NCI-H2196 (cell line): ENCODE data around the gene SMIM41.

Experiments used
- DNase-seq: peaks from one replicate; lab custom pipeline; 2025; ENCODE audit not compliant: unreplicated experiment; lab: John Stamatoyannopoulos, UW

The SMIM41 gene

DNA sequence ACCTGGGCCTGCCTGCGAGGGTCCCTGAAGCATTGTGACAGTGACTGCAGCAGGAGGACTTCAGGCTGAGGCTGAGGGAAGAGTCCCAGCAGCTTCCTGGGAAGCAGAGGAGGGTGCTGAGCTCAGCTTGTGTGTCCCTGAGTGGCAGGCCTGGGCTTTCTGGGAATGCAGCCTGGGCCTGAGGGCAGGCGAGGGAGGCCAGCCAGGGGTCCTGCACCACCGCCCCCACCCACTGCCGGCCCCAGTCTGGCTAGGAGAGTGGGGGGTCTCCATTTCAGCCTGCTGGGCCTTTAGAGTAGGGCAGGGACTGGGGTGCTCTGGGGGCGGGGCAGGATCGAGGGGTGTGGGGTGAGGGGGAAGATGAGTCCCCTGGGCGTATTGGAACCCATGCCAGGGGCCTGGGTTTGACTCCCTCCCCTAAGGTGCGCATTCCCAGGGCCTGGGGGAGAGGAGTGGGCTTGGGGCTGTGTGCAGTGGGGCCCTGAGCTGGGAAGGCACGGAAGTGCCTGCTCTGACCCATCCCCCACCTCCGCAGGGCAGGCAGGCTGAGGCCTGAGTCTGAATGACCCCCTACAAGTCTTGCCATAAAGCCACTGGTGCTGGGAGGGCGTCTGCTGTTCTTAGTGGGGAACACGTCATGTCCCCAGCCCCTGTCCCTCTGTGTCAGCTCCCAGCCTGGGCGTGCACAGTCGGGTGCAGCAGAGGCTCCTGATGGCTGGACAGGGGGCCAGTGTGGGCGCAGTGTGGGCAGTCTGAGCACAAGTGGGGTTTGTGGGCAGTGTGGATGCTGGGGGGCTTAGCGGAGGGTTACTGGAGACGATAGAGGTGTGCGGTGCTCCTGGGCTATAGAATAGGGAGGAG, 66.0 kb downstream of the SMIM41 start:
- no peak for DNase-seq

DNA sequence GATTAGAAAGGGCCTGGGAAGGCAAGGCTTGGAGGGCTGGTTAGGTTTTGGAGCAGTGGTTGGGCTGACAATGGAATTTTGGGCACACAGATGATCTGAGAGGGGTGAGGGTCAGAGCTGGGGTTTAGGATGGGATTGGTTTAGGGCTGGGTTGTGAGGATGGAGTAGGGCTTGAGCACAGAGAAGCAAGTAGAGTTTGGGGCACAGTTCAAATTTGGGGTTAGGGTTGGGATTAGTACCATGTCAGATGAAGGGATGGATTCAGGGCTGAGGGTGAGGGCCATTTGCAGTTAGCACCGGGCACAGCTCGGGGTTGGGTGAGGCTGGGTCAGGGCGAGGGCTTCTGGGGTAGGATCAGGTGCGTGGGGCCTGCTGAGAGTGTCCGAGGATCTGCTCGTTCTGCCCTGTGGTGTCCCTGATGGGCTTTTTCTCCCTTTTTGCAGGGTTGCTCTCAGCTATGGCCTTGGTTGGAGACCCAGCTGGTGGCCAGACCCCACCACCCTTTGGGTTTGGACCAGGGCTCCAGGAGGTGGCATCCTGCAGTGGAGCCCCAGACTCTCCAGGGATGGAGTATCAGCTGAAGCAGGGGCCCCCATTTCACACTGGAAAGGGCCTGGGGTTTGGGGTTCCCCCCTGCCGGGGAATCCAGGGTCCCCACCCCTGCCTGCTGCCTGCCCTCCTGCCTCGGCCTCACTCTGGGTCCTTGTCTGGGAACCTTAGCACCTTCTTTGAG, 66.8 kb downstream of the SMIM41 start:
- no peak for DNase-seq

- no peak for DNase-seq
Observed at GRCh38 chr12:52146822-52147366, 67.4 kb downstream of the SMIM41 start.

DNA sequence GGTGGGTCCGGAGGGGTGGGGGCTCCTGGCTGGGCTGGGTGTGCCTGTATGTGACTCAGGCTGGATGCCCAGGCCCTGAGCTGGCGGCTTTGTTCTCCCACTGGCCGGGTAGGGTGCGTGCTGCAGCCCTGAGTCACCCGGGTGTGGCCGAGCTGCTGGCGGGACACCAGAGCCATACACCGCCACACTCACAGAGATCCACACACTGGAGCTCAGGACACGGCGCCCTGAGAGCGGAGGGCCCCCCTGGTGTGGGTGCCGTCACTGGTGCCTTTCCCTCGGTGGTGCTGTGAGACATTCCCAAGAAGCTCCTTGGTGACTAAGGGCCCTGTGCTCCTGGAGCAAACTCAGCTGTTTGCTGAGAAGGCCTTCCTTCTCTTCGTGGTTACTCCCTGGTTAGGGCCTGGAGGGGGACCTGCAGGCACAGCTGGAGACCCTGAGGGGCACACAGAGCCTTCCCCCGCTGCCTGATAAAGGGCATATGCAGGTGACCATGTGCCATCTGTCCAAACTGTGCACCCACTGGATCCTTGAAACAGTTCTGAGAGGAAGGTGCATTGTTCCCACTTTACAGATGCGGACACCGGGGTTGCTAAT, 68.0 kb downstream of the SMIM41 start:
- DNase-seq: peak; percentile 14

DNA sequence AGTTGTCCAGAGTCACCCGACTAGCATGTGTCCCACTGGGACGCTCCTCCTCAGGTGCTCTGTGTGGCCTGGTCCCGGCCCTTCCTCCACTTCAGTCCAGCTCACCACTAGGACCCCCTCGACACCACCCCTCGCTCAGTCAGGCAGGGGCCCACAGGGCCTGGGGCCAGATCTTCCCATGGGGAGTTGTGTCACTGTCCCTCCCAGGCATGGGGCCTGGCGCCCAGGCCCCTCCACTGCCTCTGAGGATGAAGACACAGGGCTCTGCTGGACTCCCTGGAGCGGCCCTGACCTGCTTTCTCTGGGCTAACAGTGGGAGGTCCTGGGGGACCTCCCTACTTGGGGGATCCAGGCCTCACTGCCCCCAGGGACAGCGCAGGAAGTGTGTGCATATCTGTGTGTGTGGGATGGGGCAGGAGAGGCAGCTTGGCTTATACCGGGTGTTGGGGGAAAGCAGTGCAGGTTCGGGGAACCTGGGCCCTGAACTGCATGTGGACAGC, 68.5 kb downstream of the SMIM41 start:
- no peak for DNase-seq

DNA sequence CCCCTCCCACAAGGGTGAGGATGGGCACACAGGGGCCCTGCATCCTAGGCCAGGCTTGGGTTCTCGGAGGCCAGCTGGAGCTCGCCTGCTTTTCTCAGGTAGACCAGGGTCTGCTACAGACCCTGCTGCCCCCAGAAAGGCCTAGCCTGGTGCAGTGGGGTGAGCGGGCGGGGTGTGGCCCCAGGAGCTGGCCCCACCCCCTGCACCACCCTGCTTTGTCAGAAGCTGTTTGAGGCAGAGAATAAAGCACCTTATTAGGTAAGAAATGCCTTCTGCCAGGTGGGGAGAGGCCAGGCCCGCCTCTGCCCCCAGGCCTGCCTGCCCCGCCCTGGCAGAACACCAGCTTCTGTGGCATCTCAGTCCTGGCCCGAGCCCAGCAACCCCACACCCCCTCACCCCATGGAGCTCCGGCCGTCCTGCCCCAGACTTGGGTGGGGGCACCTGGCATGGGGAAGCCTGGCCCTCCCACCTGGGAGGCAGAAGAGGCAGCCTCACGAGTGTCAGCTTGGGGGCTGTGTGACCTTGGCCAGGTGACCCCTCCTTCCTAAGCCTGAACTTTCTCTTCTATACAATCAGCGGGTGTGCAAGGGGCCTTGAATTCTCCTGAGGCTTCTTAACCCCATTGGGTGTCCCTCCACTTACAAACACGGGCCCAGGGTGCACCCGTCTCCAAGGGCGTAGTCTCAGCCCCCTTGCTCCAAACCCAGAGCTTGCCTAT, 69.1 kb downstream of the SMIM41 start:
- DNase-seq: peak; percentile 51

DNA sequence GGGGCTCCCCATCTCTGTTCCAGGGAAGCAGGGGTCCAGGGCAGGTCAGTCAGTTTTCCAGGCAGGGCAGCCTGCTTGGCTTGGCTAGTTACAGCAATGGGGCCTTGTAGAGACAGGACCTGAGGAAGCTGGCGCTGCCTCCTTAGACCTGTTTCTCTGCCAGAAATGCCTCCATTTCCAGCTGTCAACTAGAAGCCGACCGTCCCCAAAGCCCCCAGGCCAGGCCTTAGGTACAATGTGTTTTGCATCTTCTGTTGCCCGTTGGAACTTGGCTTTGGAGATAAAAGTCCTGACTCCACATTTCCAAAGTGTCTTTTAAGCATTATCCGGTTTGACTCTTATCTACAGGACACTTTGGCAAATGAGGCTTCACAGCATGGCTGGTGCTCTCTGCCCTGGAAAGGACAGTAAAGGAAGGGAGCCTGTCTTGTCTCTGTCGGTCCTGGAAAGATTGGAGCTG, 69.7 kb downstream of the SMIM41 start:
- DNase-seq: no peak

DNA sequence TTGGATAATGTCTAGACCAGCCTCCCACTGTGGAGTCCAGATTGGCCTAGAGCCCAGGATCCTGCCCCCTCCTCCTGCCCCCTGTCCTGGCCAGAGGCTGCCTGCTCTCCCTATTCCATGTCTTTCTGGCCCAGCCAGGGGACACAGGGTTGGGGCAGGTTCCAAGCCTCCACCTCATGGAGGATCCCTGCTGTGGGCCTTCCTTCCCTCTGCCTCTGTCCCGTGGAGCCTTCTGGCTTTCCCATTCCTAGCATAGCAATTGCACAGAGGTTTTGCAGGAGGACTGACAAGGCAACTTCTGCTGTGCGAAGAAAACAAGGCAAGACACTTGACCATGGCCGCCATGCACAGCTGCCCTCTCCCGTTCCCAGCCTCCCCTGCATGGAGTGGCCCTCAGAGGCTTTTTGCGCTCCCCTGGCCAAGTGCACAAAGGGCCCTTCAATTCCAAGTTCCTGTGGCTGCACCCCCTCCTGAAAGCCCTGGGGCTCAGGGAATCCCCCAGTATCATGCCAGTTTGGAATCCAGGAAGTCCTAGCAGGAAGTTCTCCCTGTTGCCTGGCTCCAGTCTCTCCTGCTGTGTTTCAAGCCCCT, 70.2 kb downstream of the SMIM41 start:
- no peak for DNase-seq

- no peak for DNase-seq
Observed at GRCh38 chr12:52151153-52151836, 71.8 kb downstream of the SMIM41 start.

DNA sequence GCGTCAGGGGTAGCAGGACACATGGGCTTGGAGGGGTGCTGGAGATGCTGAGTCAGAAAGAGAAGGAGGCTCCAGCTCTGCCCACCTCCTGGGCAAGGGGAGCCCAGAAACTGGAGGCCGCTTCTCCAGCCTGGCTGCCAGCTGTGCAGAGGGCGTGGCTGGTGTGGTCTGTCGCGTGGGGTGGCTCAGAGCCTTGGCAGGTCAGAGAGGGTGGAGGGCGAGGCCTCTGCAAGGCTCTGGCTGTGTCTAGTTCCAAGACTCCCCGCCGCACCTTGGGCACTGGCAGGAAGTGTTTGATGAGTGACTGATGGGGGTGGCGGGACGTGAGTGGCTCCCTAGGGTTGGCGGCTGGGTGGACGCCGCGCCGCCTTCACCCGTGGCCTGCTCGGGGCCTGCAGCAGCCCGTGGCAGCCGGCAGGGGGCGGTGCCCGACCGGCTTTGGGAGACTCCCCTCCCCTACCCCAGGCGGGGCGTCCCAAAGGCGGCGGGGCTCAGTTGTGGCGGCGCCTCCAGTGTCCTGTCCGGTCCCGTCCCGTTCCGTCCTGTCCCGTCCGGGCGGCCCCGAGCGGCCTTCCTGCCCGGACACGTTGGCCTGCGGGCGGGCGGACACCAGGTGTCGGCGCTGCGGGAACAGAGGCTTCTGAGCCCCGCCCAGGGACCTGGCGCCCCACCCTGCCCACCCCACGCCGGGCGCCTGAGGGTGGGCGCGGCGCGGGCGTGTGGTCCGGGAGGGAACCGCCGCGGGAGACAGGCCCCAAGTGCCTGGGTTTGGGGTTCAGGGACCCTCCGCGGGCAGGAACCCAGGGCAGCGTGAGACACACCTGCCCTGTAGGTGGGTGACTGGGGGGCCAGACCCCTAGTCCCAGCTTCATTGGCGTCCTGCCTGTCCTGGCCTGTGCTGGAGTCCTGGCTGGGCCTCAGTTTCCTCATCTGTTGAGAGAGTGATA, 72.6 kb downstream of the SMIM41 start:
- DNase-seq: no peak

GRCh38 chr12:52152905-52153317, 73.4 kb downstream of the SMIM41 start:
- no peak for DNase-seq

GRCh38 chr12:52155048-52155868, 75.8 kb downstream of the SMIM41 start:
- peak; percentile 26 for DNase-seq

GRCh38 chr12:52156311-52156710, 76.8 kb downstream of the SMIM41 start:
- DNase-seq: no peak

GRCh38 chr12:52156757-52157565, 77.5 kb downstream of the SMIM41 start:
- DNase-seq: peak; percentile 84

GRCh38 chr12:52157566-52158150, 78.2 kb downstream of the SMIM41 start:
- DNase-seq: no peak
